ENCODE measurements around the gene CDHR3. TPM values are rescaled to one million over a fixed set of nuclear protein-coding genes. Genes with fewer than 3 reads are reported as not detected.

The CDHR3 gene
- total RNA-seq, 1 donor from 2014 or later: 0.75 TPM

DNA sequence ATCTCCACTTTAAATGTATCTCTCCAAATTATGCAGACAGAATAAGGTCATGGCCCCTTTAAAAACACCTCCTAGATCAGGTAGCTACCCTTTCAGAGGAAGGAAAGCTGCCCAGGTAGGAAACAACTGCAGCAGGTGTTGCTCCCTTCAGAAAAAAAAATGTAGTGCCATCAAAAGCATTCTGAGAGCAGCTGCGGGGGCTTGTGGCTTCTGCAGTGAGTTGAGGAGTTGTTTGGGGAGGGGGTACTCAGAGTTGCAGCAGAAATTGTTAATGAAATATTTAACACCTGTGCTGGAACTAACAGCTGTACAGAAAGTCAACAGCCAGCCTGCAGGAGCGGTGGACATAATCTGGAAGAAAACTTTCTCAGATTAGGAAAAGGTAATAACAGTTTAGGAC lies 24.0 kb downstream of the CDHR3 start:
- ATAC-seq (ENCODE audit: low read depth) (no peak), DNase-seq (no peak)
- ChIA-PET CTCF (no interaction called here), POLR2A (interaction anchor here (0.5 kb wide), 1 partner anchor 1592 kb away, joined by 3 read pairs; no protein-coding TSS in a partner anchor)
- Mint-ChIP-seq H3K27me3 (peaks cover 12% of the 10 kb centered on the region), H3K27ac (no peak overlapping the region), H3K36me3 (ENCODE audit: low read depth) (no peaks in the 10 kb centered on the region), H3K4me1 (no peaks in the 10 kb centered on the region), H3K4me3 (no peak overlapping the region), H3K9me3 (no peaks in the 10 kb centered on the region)
- TF ChIP-seq, protein P1, sequence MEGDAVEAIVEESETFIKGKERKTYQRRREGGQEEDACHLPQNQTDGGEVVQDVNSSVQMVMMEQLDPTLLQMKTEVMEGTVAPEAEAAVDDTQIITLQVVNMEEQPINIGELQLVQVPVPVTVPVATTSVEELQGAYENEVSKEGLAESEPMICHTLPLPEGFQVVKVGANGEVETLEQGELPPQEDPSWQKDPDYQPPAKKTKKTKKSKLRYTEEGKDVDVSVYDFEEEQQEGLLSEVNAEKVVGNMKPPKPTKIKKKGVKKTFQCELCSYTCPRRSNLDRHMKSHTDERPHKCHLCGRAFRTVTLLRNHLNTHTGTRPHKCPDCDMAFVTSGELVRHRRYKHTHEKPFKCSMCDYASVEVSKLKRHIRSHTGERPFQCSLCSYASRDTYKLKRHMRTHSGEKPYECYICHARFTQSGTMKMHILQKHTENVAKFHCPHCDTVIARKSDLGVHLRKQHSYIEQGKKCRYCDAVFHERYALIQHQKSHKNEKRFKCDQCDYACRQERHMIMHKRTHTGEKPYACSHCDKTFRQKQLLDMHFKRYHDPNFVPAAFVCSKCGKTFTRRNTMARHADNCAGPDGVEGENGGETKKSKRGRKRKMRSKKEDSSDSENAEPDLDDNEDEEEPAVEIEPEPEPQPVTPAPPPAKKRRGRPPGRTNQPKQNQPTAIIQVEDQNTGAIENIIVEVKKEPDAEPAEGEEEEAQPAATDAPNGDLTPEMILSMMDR (IDR thresholded peaks at IDR 0.05): no peak
- intact Hi-C loops (cut with micrococcal nuclease): no loop called here

- H3K4me1 Mint-ChIP-seq: peaks cover 9% of the 10 kb centered on the region
- CTCF ChIA-PET: no interaction called here
- no peak overlapping the region for H3K4me3 Mint-ChIP-seq
- POLR2A ChIA-PET: no interaction called here
- H3K27ac Mint-ChIP-seq: no peak overlapping the region
- DNase-seq (no peak), ATAC-seq (ENCODE audit: low read depth) (no peak)
- H3K27me3 Mint-ChIP-seq: peaks cover 9% of the 10 kb centered on the region
- TF ChIP-seq, protein P1 (IDR thresholded peaks at IDR 0.05): no peak
- H3K9me3 Mint-ChIP-seq: no peaks in the 10 kb centered on the region
- intact Hi-C loops (cut with micrococcal nuclease): no loop called here
- no peaks in the 10 kb centered on the region for H3K36me3 Mint-ChIP-seq (ENCODE audit: low read depth)
These were observed 25.2 kb downstream of the CDHR3 start for GRCh38 chr7:105988276-105988675.

GRCh38 chr7:105989191-105989590 lies 26.1 kb downstream of the CDHR3 start:
- ATAC-seq (ENCODE audit: low read depth): no peak
- ChIA-PET CTCF (no interaction called here), POLR2A (no interaction called here)
- TF ChIP-seq, protein P1 (IDR thresholded peaks at IDR 0.05): no peak
- Mint-ChIP-seq H3K27ac (no peak overlapping the region), H3K4me3 (no peak overlapping the region), H3K27me3 (peaks cover 6% of the 10 kb centered on the region), H3K4me1 (peaks cover 9% of the 10 kb centered on the region), H3K9me3 (no peaks in the 10 kb centered on the region), H3K36me3 (ENCODE audit: low read depth) (no peaks in the 10 kb centered on the region)
- intact Hi-C loops (cut with micrococcal nuclease): no loop called here
- no peak for DNase-seq

- Mint-ChIP-seq H3K9me3 (no peaks in the 10 kb centered on the region), H3K36me3 (ENCODE audit: low read depth) (no peaks in the 10 kb centered on the region), H3K4me3 (no peak overlapping the region), H3K27ac (no peak overlapping the region), H3K4me1 (peaks cover 9% of the 10 kb centered on the region), H3K27me3 (peaks cover 4% of the 10 kb centered on the region)
- ChIA-PET POLR2A (no interaction called here), CTCF (no interaction called here)
- intact Hi-C loops (cut with micrococcal nuclease): no loop called here
- TF ChIP-seq, protein P1 (IDR thresholded peaks at IDR 0.05): no peak
- no peak for ATAC-seq (ENCODE audit: low read depth)
- no peak for DNase-seq
These were observed 26.6 kb downstream of the CDHR3 start for GRCh38 chr7:105989686-105990085.

- Mint-ChIP-seq H3K4me1 (peaks cover 9% of the 10 kb centered on the region), H3K4me3 (no peak overlapping the region), H3K27ac (no peak overlapping the region), H3K27me3 (peaks cover 4% of the 10 kb centered on the region), H3K36me3 (ENCODE audit: low read depth) (no peaks in the 10 kb centered on the region), H3K9me3 (no peaks in the 10 kb centered on the region)
- ATAC-seq (ENCODE audit: low read depth): no peak
- CTCF ChIA-PET: no interaction called here
- intact Hi-C loops (cut with micrococcal nuclease): no loop called here
- DNase-seq: no peak
- POLR2A ChIA-PET: no interaction called here
- TF ChIP-seq, protein P1 (IDR thresholded peaks at IDR 0.05): no peak
These were observed 27.1 kb downstream of the CDHR3 start for GRCh38 chr7:105990141-105990540.
